Liver (tissue), 9 donors: ENCODE measurements around the gene RIPK1. TPM values are rescaled to one million over a fixed set of nuclear protein-coding genes. Genes with fewer than 3 reads are reported as not detected.
A peak's percentile ranks its signal among the peaks of the same experiment; 100 is the strongest.

Source experiments
- DNase-seq: peaks from one replicate; pipeline ENCODE4 v3.0.0-alpha.2; 2017; ENCODE audit warnings: low spot score
- H3K27ac ChIP-seq, 2 donors: one replicate each; pipeline ENCODE4 v1.7.0; 2013; ENCODE audit warnings: inconsistent platforms in 2 of 2, low read length in 2 of 2, control low read depth in 1 of 2, low read depth in 1 of 2, mild to moderate bottlenecking in 1 of 2
- H3K27me3 ChIP-seq, 4 donors: one replicate each; pipeline versions ENCODE4 v1.6.1 to v1.7.0; 2013; ENCODE audit warnings: low read length in 3 of 4, inconsistent platforms in 1 of 4, mild to moderate bottlenecking in 1 of 4, moderate library complexity in 1 of 4; ENCODE audit not compliant: control insufficient read depth in 4 of 4, insufficient read depth in 4 of 4
- H3K36me3 ChIP-seq, 4 donors: one replicate each; pipeline versions ENCODE4 v1.6.1 to v1.7.0; 2013; ENCODE audit warnings: low read length in 3 of 4, mild to moderate bottlenecking in 3 of 4, low read depth in 1 of 4, moderate library complexity in 1 of 4; ENCODE audit not compliant: control insufficient read depth in 4 of 4, insufficient read depth in 3 of 4
- H3K4me1 ChIP-seq, 4 donors: one replicate each; pipeline versions ENCODE4 v1.6.1 to v1.7.0; 2013; ENCODE audit warnings: low read length in 3 of 4, mild to moderate bottlenecking in 3 of 4, moderate library complexity in 1 of 4; ENCODE audit not compliant: control insufficient read depth in 4 of 4, insufficient read depth in 4 of 4
- H3K4me3 ChIP-seq, 3 donors: one replicate each; pipeline versions ENCODE4 v1.6.1 to v1.7.0; 2013; ENCODE audit warnings: low read length in 3 of 3, control low read depth in 1 of 3, low read depth in 1 of 3, mild to moderate bottlenecking in 1 of 3
- H3K9ac ChIP-seq, 2 donors: one replicate each; pipeline ENCODE4 v1.7.0; 2013; ENCODE audit warnings: low read length in 2 of 2, mild to moderate bottlenecking in 2 of 2, moderate library complexity in 2 of 2, control low read depth in 1 of 2, low read depth in 1 of 2
- H3K9me3 ChIP-seq, 4 donors: one replicate each; pipeline versions ENCODE4 v1.6.1 to v1.7.0; 2013; ENCODE audit warnings: low read length in 3 of 4; ENCODE audit not compliant: control insufficient read depth in 4 of 4
- ATF3 ChIP-seq: IDR thresholded peaks from 2 replicates; pipeline ENCODE4 v1.6.1; 2016; ENCODE audit warnings: antibody characterized with exemption
- CTCF ChIP-seq: fragments of 150-350 bp; IDR thresholded peaks from 2 replicates; pipeline ENCODE4 v1.5.1; 2017; ENCODE audit warnings: improper control_type of control experiment, low read depth, low read length; ENCODE audit not compliant: missing input control
- EGR1 ChIP-seq, 2 donors: IDR thresholded peaks; 2 replicates each; pipeline ENCODE4 v1.6.1; 2016 to 2018; ENCODE audit warnings: antibody characterized with exemption in 2 of 2, low read depth in 2 of 2
- FOXA1 ChIP-seq: IDR thresholded peaks from 2 replicates; pipeline ENCODE4 v1.6.1; 2016; ENCODE audit warnings: antibody characterized with exemption
- FOXA2 ChIP-seq: IDR thresholded peaks from 2 replicates; pipeline ENCODE4 v1.6.1; 2016; ENCODE audit warnings: antibody characterized with exemption
- GABPA ChIP-seq, 2 donors: IDR thresholded peaks in 1 of 2; conservative IDR thresholded peaks in 1 of 2; 2 replicates each; pipeline ENCODE4 v1.6.1; 2016; ENCODE audit warnings: antibody characterized with exemption in 2 of 2, mild to moderate bottlenecking in 1 of 2, moderate library complexity in 1 of 2
- HNF4A ChIP-seq, 2 donors: conservative IDR thresholded peaks; 2 replicates each; pipeline ENCODE4 v1.6.1; 2016; ENCODE audit warnings: antibody characterized with exemption in 2 of 2, mild to moderate bottlenecking in 2 of 2
- HNF4G ChIP-seq: IDR thresholded peaks from 2 replicates; pipeline ENCODE4 v1.6.1; 2016; ENCODE audit warnings: antibody characterized with exemption
- JUND ChIP-seq, 2 donors: IDR thresholded peaks; 2 replicates each; pipeline ENCODE4 v1.6.1; 2016; ENCODE audit warnings: antibody characterized with exemption in 2 of 2
- MAX ChIP-seq: IDR thresholded peaks from 2 replicates; pipeline ENCODE4 v1.6.1; 2016; ENCODE audit warnings: antibody characterized with exemption
- NR2F2 ChIP-seq: IDR thresholded peaks from 2 replicates; pipeline ENCODE4 v1.6.1; 2016; ENCODE audit warnings: antibody characterized with exemption
- RAD21 ChIP-seq, 2 donors: IDR thresholded peaks; 2 replicates each; pipeline ENCODE4 v1.6.1; 2016; ENCODE audit warnings: antibody characterized with exemption in 2 of 2, mild to moderate bottlenecking in 2 of 2
- REST ChIP-seq: IDR thresholded peaks from 2 replicates; pipeline ENCODE4 v1.6.1; 2016; ENCODE audit warnings: antibody characterized with exemption, mild to moderate bottlenecking
- RXRA ChIP-seq, 2 donors: IDR thresholded peaks; 2 replicates each; pipeline ENCODE4 v1.6.1; 2017 to 2018; ENCODE audit warnings: antibody characterized with exemption in 2 of 2, mild to moderate bottlenecking in 1 of 2
- SP1 ChIP-seq: IDR thresholded peaks from 2 replicates; pipeline ENCODE4 v1.6.1; 2018; ENCODE audit warnings: antibody characterized with exemption, mild to moderate bottlenecking
- TAF1 ChIP-seq: conservative IDR thresholded peaks from 2 replicates; pipeline ENCODE4 v1.6.1; 2016; ENCODE audit warnings: antibody characterized with exemption, mild to moderate bottlenecking
- YY1 ChIP-seq: IDR thresholded peaks from 2 replicates; pipeline ENCODE4 v1.6.1; 2016; ENCODE audit warnings: antibody characterized with exemption, mild to moderate bottlenecking
- ZBTB33 ChIP-seq: IDR thresholded peaks from 2 replicates; pipeline ENCODE4 v1.6.1; 2016; ENCODE audit warnings: antibody characterized with exemption
- WGBS: extraction: QIAGEN DNeasy Blood & Tissue Kit; methylation state at CpG from one replicate; pipeline ENCODE4 v1.1.7; 2013; 5-methylcytosine and 5-hydroxymethylcytosine counted together
- polyA plus RNA-seq, 2 donors: library from polyadenylated mRNA; stranded (reverse) in 1 of 2; unstranded in 1 of 2; fragments of 200-250 nt in 1 of 2; fragments of >200 nt in 1 of 2; fragmentation: Nextera tagmentation in 1 of 2; extraction: Ambion mirVana in 1 of 2; gene quantifications; one replicate each; pipeline versions ENCODE4 v1.2.1 to v1.2.3, GENCODE V29; 2013 to 2015
- total RNA-seq, 2 donors: library from RNA; depleted of rRNA; stranded (reverse); fragments of >200 nt; gene quantifications; one replicate each; pipeline ENCODE4 v1.2.3, GENCODE V29; 2014
- donor health status: healthy.
- donor health status: healthy.
- donor health status: healthy.
- donor health status: healthy.
- donor health status: healthy.

RIPK1 gene
- total and polyA plus RNA-seq, 4 donors = 6.7 to 27.2 (median 13.3) TPM

- DNase-seq = peak; percentile 100
- no peaks in the 10 kb centered on the region for H3K27me3 ChIP-seq
- TF ChIP-seq GABPA (IDR thresholded peaks at IDR 0.05 in 1 of 2, conservative IDR thresholded peaks at IDR 0.05 in 1 of 2) (peak in 1 of 2 donors; percentile 53), FOXA2 (no peak), NR2F2 (no peak), TAF1 (no peak), YY1 (peak; percentile 93), MAX (peak; percentile 40), CTCF (no peak), JUND (IDR thresholded peaks at IDR 0.05) (no peak), ZBTB33 (no peak), RXRA (IDR thresholded peaks at IDR 0.05) (peak in 1 of 2 donors; percentile 44), HNF4A (conservative IDR thresholded peaks at IDR 0.05) (no peak), EGR1 (IDR thresholded peaks at IDR 0.05; ENCODE audit: low read depth in 2 of 2) (peak; percentile 99 to 100), RAD21 (IDR thresholded peaks at IDR 0.05) (peak; percentile 13 to 43), SP1 (peak; percentile 82), ATF3 (no peak), HNF4G (no peak), FOXA1 (peak; percentile 20), REST (peak; percentile 60)
- peak within 1 kb of the TSS; percentile 75 to 87 (median 84) for H3K4me3 ChIP-seq
- peaks cover 3 to 13% (median 10%) of the 10 kb centered on the region in 4 donors for H3K36me3 ChIP-seq
- H3K27ac ChIP-seq = peak within 1 kb of the TSS; percentile 94 to 96
- H3K4me1 ChIP-seq = peaks cover 6 to 47% (median 29%) of the 10 kb centered on the region in 4 donors
- under 1% methylated on average over 89 of the region's 89 CpGs for WGBS
- peak within 1 kb of the TSS; percentile 89 to 93 for H3K9ac ChIP-seq
- H3K9me3 ChIP-seq = no peaks in the 10 kb centered on the region
Observed at GRCh38 chr6:3118353-3119039, 50.2 kb downstream of the RIPK1 start, which contains the start of gene BPHL. Gene BPHL, plus strand, starts transcription at chr6:3118711. Its CDS starts 30 bp downstream, at chr6:3118741.
